Measurements from ENCODE around the gene PIEZO2.

The PIEZO2 gene

DNA sequence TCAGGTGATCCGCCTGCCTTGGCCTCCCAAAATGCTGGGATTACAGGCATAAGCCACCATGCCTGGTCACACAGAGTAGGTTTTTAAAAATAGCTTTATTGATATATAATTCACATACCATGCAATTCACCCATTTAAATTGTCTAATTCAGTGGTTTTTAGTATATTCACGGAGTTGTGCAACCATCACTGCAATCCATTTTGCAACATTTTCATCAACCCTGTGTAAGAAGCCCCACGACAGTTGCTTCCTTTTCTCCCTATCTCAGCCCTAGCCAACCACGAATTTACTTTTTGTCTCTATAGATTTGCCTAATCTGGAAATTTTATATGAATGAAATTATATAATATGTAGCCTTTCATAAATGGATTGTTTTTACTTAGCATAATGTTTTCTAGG is 357.2 kb downstream of the PIEZO2 start:
- no peaks in the 10 kb centered on the region for H3K27me3 ChIP-seq (ENCODE audit: insufficient read depth, low read length, poor library complexity, severe bottlenecking)
- no peaks in the 10 kb centered on the region for H4K20me1 ChIP-seq (ENCODE audit: insufficient read depth, low read length, poor library complexity, severe bottlenecking)
- H3K9me3 ChIP-seq (ENCODE audit: insufficient read depth, low read depth, low read length), result no peaks in the 10 kb centered on the region
- H3K79me2 ChIP-seq (ENCODE audit: insufficient read depth, low read length), result no peaks in the 10 kb centered on the region
- no peaks in the 10 kb centered on the region for H3K36me3 ChIP-seq (ENCODE audit: insufficient read depth, low read length)
- no peak overlapping the region for H2AFZ ChIP-seq (ENCODE audit: low read length)
- H3K4me2 ChIP-seq (ENCODE audit: low read depth, low read length, poor library complexity, severe bottlenecking), result no peak overlapping the region
- no peaks in the 10 kb centered on the region for H3K9me2 ChIP-seq (replicated peaks; ENCODE audit: low read depth, low read length)
- peaks cover 4% of the 10 kb centered on the region for H3K4me1 ChIP-seq (ENCODE audit: insufficient read depth, low read length, poor library complexity, severe bottlenecking)
- no peak overlapping the region for H3K9ac ChIP-seq (ENCODE audit: low read depth, low read length, poor library complexity, severe bottlenecking)
- TF ChIP-seq, protein P1, sequence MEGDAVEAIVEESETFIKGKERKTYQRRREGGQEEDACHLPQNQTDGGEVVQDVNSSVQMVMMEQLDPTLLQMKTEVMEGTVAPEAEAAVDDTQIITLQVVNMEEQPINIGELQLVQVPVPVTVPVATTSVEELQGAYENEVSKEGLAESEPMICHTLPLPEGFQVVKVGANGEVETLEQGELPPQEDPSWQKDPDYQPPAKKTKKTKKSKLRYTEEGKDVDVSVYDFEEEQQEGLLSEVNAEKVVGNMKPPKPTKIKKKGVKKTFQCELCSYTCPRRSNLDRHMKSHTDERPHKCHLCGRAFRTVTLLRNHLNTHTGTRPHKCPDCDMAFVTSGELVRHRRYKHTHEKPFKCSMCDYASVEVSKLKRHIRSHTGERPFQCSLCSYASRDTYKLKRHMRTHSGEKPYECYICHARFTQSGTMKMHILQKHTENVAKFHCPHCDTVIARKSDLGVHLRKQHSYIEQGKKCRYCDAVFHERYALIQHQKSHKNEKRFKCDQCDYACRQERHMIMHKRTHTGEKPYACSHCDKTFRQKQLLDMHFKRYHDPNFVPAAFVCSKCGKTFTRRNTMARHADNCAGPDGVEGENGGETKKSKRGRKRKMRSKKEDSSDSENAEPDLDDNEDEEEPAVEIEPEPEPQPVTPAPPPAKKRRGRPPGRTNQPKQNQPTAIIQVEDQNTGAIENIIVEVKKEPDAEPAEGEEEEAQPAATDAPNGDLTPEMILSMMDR (conservative IDR thresholded peaks at IDR 0.05; ENCODE audit: low read length), result no peak
- no peak overlapping the region for H3K4me3 ChIP-seq (ENCODE audit: low read length, poor library complexity, severe bottlenecking)
- H3F3A ChIP-seq (ENCODE audit: low read depth), result no peaks in the 10 kb centered on the region

DNA sequence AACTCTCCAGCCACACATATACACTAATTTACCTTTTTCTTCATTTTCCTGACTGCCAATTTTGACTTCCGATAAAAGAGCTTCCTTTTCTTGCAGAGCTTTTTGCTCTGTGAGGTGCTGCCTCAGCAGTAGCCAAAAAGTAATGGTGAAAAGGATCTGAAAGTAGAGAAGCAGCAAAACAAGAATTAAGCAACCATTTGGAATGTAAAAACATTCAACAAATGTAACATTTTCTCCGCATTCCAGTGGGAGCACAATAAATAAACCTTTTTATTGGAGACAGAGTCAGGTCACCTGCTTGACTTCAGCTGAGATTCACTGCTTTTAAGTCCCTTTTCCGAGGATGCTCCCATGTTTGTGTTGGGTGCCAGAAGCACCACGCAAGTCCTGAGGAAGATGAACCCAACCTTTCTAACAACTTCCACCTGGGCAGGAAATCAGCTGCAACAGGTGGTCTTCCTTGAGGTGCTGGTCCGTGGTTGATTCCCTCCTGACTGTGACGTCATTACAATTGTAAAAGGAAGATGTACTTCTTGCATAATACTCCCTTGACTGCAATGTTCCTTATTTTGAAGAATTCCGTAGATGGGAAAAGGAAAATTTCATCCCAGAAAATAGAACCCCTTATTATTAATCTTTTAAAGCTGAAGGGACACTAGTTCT is 358.1 kb downstream of the PIEZO2 start:
- H3F3A ChIP-seq (ENCODE audit: low read depth), result no peaks in the 10 kb centered on the region
- H4K20me1 ChIP-seq (ENCODE audit: insufficient read depth, low read length, poor library complexity, severe bottlenecking), result no peaks in the 10 kb centered on the region
- TF ChIP-seq, protein P1 (conservative IDR thresholded peaks at IDR 0.05; ENCODE audit: low read length), result no peak
- no peak for TF ChIP-seq EZH2phosphoT487 (IDR thresholded peaks at IDR 0.05; ENCODE audit: borderline replicate concordance)
- H3K27me3 ChIP-seq (ENCODE audit: insufficient read depth, low read length, poor library complexity, severe bottlenecking), result no peaks in the 10 kb centered on the region
- peaks cover 4% of the 10 kb centered on the region for H3K4me1 ChIP-seq (ENCODE audit: insufficient read depth, low read length, poor library complexity, severe bottlenecking)
- H3K36me3 ChIP-seq (ENCODE audit: insufficient read depth, low read length), result no peaks in the 10 kb centered on the region
- H3K9ac ChIP-seq (ENCODE audit: low read depth, low read length, poor library complexity, severe bottlenecking), result no peak overlapping the region
- no peak overlapping the region for H2AFZ ChIP-seq (ENCODE audit: low read length)
- H3K79me2 ChIP-seq (ENCODE audit: insufficient read depth, low read length), result no peaks in the 10 kb centered on the region
- H3K9me2 ChIP-seq (replicated peaks; ENCODE audit: low read depth, low read length), result no peaks in the 10 kb centered on the region
- no peak overlapping the region for H3K4me3 ChIP-seq (ENCODE audit: low read length, poor library complexity, severe bottlenecking)
- H3K9me3 ChIP-seq (ENCODE audit: insufficient read depth, low read depth, low read length), result no peaks in the 10 kb centered on the region
- peak overlapping the region; percentile 25 for H3K4me2 ChIP-seq (ENCODE audit: low read depth, low read length, poor library complexity, severe bottlenecking)

DNA sequence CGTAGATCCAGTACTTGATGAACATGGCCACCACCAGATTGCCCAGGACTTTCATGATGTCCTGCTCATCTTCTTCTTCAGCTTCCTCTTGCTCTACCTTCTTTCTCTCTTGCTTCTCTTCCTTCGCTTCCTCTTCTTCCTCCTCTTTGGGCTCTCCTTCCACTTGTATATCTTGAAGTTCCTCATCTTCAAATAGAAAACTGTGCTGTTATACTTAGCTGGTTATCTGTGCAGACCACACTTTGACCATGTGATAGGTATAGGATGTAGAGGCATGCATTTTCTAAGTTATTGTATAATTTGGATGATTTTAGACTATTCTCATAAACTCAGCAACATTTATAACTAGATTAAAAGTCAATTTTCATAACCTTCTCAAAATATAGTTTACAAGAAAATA is 360.2 kb downstream of the PIEZO2 start:
- Histone ChIP-seq H3K9me3 (ENCODE audit: insufficient read depth, low read depth, low read length) (no peaks in the 10 kb centered on the region), H3K4me1 (ENCODE audit: insufficient read depth, low read length, poor library complexity, severe bottlenecking) (peaks cover 4% of the 10 kb centered on the region), H3F3A (ENCODE audit: low read depth) (no peaks in the 10 kb centered on the region), H3K9ac (ENCODE audit: low read depth, low read length, poor library complexity, severe bottlenecking) (no peak overlapping the region), H3K79me2 (ENCODE audit: insufficient read depth, low read length) (no peaks in the 10 kb centered on the region), H3K4me2 (ENCODE audit: low read depth, low read length, poor library complexity, severe bottlenecking) (no peak overlapping the region), H3K4me3 (ENCODE audit: low read length, poor library complexity, severe bottlenecking) (no peak overlapping the region), H3K36me3 (ENCODE audit: insufficient read depth, low read length) (no peaks in the 10 kb centered on the region), H4K20me1 (ENCODE audit: insufficient read depth, low read length, poor library complexity, severe bottlenecking) (no peaks in the 10 kb centered on the region), H2AFZ (ENCODE audit: low read length) (no peak overlapping the region), H3K9me2 (replicated peaks; ENCODE audit: low read depth, low read length) (no peaks in the 10 kb centered on the region), H3K27me3 (ENCODE audit: insufficient read depth, low read length, poor library complexity, severe bottlenecking) (no peaks in the 10 kb centered on the region)
- no peak for TF ChIP-seq EZH2phosphoT487 (IDR thresholded peaks at IDR 0.05; ENCODE audit: borderline replicate concordance)
- TF ChIP-seq, protein P1 (conservative IDR thresholded peaks at IDR 0.05; ENCODE audit: low read length), result no peak
